Retinal pigment epithelial cell (primary cell): ENCODE results near the gene GMDS.

Source experiments
- DNase-seq: peaks from one replicate; pipeline ENCODE4 v3.0.0-alpha.2; 2010; ENCODE audit warnings: low read depth
- H3K4me3 ChIP-seq: 2 replicates; pipeline ENCODE4 v1.5.1; 2011; ENCODE audit warnings: mild to moderate bottlenecking, low read length, control low read depth, moderate library complexity
- TF ChIP-seq, protein P1 (sequence below): conservative IDR thresholded peaks from 2 replicates; pipeline ENCODE4 v1.5.1; 2011; ENCODE audit warnings: low read depth, low read length, control low read depth, inconsistent platforms

Gene GMDS

DNA sequence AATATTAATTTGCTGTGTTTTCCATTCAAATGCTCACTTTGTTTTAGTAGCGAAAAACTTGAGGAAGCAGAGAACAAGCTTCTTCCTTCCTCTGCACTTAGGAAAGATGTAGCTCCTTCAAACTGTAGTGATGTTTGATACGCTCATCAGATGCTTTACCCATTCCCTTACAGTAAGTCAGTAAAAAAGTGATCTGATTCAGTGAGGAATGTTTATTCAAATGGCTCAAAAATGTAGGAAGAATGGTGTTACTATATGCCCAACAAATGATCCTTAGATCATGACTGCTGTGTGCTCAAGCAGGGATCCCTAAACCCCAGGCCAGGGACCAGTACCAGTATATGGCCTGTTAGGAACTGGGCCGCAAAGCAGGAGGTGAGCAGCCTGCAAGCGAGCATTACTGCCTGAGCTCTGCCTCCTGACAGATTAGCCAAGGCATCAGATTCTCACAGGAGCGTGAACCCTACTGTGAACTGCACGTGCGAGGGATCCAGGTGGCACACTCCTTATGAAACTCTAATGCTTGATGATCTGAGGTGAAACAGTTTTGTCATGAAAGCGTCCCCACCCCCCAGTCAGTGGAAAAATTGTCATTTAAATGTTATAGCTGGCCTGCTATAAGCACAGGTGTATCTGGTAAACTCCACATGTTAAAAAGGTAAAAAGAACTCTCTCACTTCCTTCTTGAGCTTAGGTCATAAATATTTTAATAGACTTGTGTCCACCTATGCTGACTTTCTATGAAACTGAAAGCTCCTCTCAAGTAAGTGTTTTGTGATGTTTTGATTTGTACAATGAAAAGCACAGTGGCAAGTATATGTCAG is 448.5 kb downstream of the GMDS start:
- no peak for DNase-seq
- no peak overlapping the region for H3K4me3 ChIP-seq
- TF ChIP-seq, protein P1, sequence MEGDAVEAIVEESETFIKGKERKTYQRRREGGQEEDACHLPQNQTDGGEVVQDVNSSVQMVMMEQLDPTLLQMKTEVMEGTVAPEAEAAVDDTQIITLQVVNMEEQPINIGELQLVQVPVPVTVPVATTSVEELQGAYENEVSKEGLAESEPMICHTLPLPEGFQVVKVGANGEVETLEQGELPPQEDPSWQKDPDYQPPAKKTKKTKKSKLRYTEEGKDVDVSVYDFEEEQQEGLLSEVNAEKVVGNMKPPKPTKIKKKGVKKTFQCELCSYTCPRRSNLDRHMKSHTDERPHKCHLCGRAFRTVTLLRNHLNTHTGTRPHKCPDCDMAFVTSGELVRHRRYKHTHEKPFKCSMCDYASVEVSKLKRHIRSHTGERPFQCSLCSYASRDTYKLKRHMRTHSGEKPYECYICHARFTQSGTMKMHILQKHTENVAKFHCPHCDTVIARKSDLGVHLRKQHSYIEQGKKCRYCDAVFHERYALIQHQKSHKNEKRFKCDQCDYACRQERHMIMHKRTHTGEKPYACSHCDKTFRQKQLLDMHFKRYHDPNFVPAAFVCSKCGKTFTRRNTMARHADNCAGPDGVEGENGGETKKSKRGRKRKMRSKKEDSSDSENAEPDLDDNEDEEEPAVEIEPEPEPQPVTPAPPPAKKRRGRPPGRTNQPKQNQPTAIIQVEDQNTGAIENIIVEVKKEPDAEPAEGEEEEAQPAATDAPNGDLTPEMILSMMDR, result no peak

DNA sequence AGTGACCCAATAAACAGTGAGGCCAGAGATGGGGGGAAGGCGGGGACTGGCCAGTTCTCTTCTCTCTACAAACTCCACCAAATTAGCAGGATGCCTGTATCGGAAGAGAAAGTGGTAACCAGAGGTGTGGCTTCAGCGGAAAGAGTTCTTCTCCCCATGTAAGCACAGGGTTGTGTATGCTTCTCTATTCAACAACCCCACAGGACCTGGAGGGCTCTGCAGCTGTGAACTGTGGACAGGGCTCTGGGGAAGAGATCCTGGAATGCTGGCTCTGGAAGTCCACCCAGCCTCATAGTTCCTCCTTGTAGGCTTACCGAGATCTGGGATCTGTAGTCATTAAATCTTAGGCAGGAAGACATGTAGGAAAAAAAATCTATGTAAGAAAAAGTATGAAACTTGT is 449.5 kb downstream of the GMDS start:
- DNase-seq, result no peak
- no peak overlapping the region for H3K4me3 ChIP-seq
- TF ChIP-seq, protein P1, result no peak

DNA sequence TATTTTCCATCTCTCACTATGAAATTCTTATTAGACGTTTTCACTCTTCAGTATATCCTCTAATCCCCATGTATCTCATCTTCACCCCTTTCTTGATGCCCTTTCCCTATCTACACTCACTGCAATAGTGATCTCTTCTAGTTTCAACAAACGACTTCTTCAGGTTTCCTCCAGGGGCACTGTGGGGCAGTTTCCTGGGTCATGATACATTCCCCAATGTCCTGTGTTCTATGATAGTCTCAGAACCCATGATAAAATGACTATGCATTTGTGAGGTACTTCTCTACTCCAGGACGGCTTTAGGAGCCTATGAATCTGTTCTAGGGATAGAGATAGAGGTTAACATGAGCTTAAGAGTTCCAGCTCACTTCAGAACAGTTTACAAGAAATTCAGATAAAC is 452.4 kb downstream of the GMDS start:
- H3K4me3 ChIP-seq, result no peak overlapping the region
- TF ChIP-seq, protein P1, result peak; percentile 56
- DNase-seq, result no peak

DNA sequence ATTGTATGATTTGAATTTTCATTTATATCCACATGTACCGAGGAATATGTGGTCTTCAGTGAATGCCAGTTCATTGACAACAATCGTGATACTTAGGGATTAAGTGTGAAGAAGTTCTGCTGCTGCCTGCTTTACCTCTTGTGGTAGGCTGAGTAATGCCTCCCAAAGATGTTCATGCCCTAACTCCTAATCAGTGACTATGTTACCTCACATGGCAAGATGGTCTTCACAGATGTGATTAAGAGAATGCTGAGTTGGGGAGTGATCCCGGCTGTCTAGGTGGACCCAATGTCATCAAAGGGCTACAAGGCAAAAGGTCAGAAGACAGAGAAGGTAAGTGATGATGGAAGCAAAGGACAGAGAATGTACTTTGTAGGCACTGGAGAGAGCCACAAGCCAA is 454.7 kb downstream of the GMDS start:
- DNase-seq, result no peak
- TF ChIP-seq, protein P1, result no peak

DNA sequence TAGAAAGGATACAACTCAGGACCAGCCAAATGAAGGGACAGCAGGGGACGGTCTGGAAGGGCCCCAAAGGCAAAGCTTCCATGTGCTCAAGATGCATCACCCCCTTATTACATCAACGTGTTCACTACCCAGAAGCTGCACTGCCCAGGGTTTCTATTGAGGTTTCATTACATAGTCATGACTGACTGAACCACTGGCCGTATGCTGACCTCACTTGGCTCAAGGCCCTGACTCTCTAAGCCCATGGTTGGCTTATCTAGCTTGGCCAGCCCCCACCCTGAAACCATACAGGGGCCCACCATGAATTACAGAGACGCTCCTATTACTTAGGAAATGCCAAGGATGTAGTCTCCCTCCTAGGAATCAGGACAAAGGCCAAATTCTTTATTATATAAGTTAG is 456.3 kb downstream of the GMDS start:
- no peak overlapping the region for H3K4me3 ChIP-seq
- peak; percentile 44 for DNase-seq
- TF ChIP-seq, protein P1, result no peak

More for the DNA sequence above, 454.7 kb downstream of the GMDS start:
- H3K4me3 ChIP-seq, result no peak overlapping the region

DNA sequence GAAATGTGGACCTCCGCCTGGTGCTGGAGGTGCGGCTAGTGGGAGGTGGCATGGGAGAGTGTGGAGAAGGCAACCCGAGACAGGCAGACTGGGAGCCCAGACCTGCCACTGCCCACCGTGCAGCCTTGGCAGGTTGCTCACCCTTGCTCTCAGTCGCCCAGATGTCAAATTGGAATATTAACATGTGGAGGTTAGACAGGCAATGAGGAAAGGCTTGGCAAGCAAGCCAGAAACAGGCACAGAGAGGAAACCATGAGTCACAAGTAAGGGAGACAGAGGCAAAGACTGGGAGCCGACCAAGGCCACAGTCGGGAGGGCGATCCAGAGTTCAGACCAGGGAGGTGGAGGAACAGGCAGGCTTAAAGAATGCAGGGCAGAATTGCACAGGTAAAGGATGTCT is 457.5 kb downstream of the GMDS start:
- TF ChIP-seq, protein P1, result no peak
- peak; percentile 57 for DNase-seq
- no peak overlapping the region for H3K4me3 ChIP-seq
